ENCODE measurements around the gene TDRKH. TPM values are rescaled to one million over a fixed set of nuclear protein-coding genes. Genes with fewer than 3 reads are reported as not detected.

Gene TDRKH
- total RNA-seq, 4 donors from 2014 or later, result 1.1 to 5.3 (median 2.3) TPM

GRCh38 chr1:151832318-151832980 is 42.1 kb upstream of the TDRKH start:
- peak overlapping the region in 3 of 4 donors; percentile 25 to 78 (median 65) for H3K27ac ChIP-seq
- no peak for DNase-seq
- H3K4me3 ChIP-seq, result no peak overlapping the region
- H3K4me1 ChIP-seq, result peaks cover 14 to 69% (median 16%) of the 10 kb centered on the region in 3 donors
- WGBS, 2 donors, result 28 to 34% methylated on average over 6 to 7 of the region's 10 CpGs
- no peaks in the 10 kb centered on the region for H3K9me3 ChIP-seq
- H3K36me3 ChIP-seq, result no peaks in the 10 kb centered on the region
- H3K27me3 ChIP-seq, result peaks cover 0 to 8% (median 0%) of the 10 kb centered on the region in 4 donors
- no peak for TF ChIP-seq CTCF (IDR thresholded peaks at IDR 0.05)
- TF ChIP-seq POLR2A (IDR thresholded peaks at IDR 0.05), result no peak
- intact Hi-C loops (cut with DNase I), result no loop called here

- H3K27me3 ChIP-seq, result no peaks in the 10 kb centered on the region
- no peaks in the 10 kb centered on the region for H3K9me3 ChIP-seq
- 55% methylated on average over 3 of the region's 5 CpGs; no CpG with 5 or more reads in 1 of the 2 donors for WGBS, 2 donors
- TF ChIP-seq CTCF (IDR thresholded peaks at IDR 0.05) (no peak), POLR2A (IDR thresholded peaks at IDR 0.05) (no peak)
- peak within 1 kb of the TSS; percentile 13 to 58 (median 41) for H3K4me3 ChIP-seq
- H3K36me3 ChIP-seq, result no peaks in the 10 kb centered on the region
- no peak for DNase-seq
- intact Hi-C loops (cut with DNase I), result no loop called here
- H3K27ac ChIP-seq, result peak within 1 kb of the TSS; percentile 45 to 78 (median 64)
- peaks cover 14 to 60% (median 16%) of the 10 kb centered on the region in 3 donors for H3K4me1 ChIP-seq
Measured at GRCh38 chr1:151831605-151832004, 41.3 kb upstream of the TDRKH start, which contains the start of gene RORC. TSS of gene RORC (minus strand) at chr1:151831802. CDS start at chr1:151831764, 38 bp downstream.

- TF ChIP-seq CTCF (IDR thresholded peaks at IDR 0.05) (no peak), POLR2A (IDR thresholded peaks at IDR 0.05) (no peak)
- H3K4me1 ChIP-seq, result peaks cover 14 to 60% (median 16%) of the 10 kb centered on the region in 3 donors
- H3K4me3 ChIP-seq, result peak overlapping the region; percentile 13 to 58 (median 41)
- DNase-seq, result no peak
- intact Hi-C loops (cut with DNase I), result no loop called here
- H3K9me3 ChIP-seq, result no peaks in the 10 kb centered on the region
- H3K27me3 ChIP-seq, result no peaks in the 10 kb centered on the region
- H3K27ac ChIP-seq, result peak overlapping the region; percentile 45 to 78 (median 64)
- H3K36me3 ChIP-seq, result no peaks in the 10 kb centered on the region
- WGBS, 2 donors, result 52 to 66% methylated on average over 3 to 4 of the region's 4 CpGs
Measured at GRCh38 chr1:151831256-151831591, 40.9 kb upstream of the TDRKH start.

- Histone ChIP-seq H3K4me3 (no peak overlapping the region), H3K27ac (peak overlapping the region in 2 of 4 donors; percentile 31 to 36)
Measured at GRCh38 chr1:151830055-151830454, 39.8 kb upstream of the TDRKH start.

More at GRCh38 chr1:151830055-151830454, 39.8 kb upstream of the TDRKH start:
- intact Hi-C loops (cut with DNase I), result no loop called here
- Histone ChIP-seq H3K4me1 (peaks cover 14 to 60% (median 16%) of the 10 kb centered on the region in 3 donors), H3K27me3 (peaks cover 0 to 7% (median 0%) of the 10 kb centered on the region in 4 donors), H3K36me3 (no peaks in the 10 kb centered on the region), H3K9me3 (no peaks in the 10 kb centered on the region)
- 57 to 69% methylated on average over 2 to 4 of the region's 6 CpGs for WGBS, 2 donors
- no peak for DNase-seq
- TF ChIP-seq CTCF (IDR thresholded peaks at IDR 0.05), result no peak
- no peak for TF ChIP-seq POLR2A (IDR thresholded peaks at IDR 0.05)

All from esophagus squamous epithelium (tissue), 5 donors.